HepG2 (cell line): ENCODE results near the gene OPRL1. TPM values are rescaled to one million over a fixed set of nuclear protein-coding genes. Genes with fewer than 3 reads are reported as not detected.

ENCODE experiments used
- ATAC-seq: fragments of 200-7000 bp; cut with Tn5 transposase; 3 replicates; pipeline ENCODE4 v1.9.1; 2020; ENCODE audit warnings: mild to moderate bottlenecking, moderate library complexity
- BruUV-seq: library from RNA; stranded (reverse); fragments of 400-500 nt; replicated peaks from 2 replicates; lab custom pipeline; 2021; lab: Mats Ljungman, UMichigan
- CTCF ChIA-PET: fragments of 300-600 bp; formaldehyde crosslinking; extraction: SDS; loops from one replicate; lab custom pipeline; 2021; ENCODE audit warnings: low total read pairs, inconsistent platforms, low intra/inter-chr PET ratio; lab: Yijun Ruan, JAX
- POLR2A ChIA-PET: fragments of 350-600 bp; sonication (Branson Sonifier 250); formaldehyde crosslinking; loops from one replicate; lab custom pipeline; 2020; ENCODE audit warnings: antibody characterized with exemption, inconsistent platforms; lab: Yijun Ruan, JAX
- DNase-seq: peaks from one replicate; pipeline ENCODE4 v3.0.0-alpha.2; 2015; ENCODE audit warnings: low spot score
- FAIRE-seq: peaks from 3 replicates; lab custom pipeline; 2011; peaks lifted over from hg19 to GRCh38; lab: Jason Lieb, UNC
- H2AFZ ChIP-seq: one replicate; pipeline ENCODE4 v1.6.1; 2011; ENCODE audit warnings: low read length, inconsistent platforms
- H3K27ac ChIP-seq: fragments of 300-600 bp; 3 replicates; pipeline ENCODE4 v1.8.0; 2011; ENCODE audit warnings: mixed run types, mild to moderate bottlenecking, mixed read lengths, low read length, inconsistent platforms; ENCODE audit not compliant: insufficient read depth; ENCODE audit errors: extremely low read length
- H3K27me3 ChIP-seq, 2 experiments: fragments of 200-600 bp in 1 of 2; 2 replicates in 1 of 2; 3 replicates in 1 of 2; pipeline versions ENCODE4 v1.6.0 to v1.8.0; 2011; ENCODE audit warnings: low read length in 2 of 2, mild to moderate bottlenecking in 2 of 2, moderate library complexity in 2 of 2, inconsistent platforms in 1 of 2; ENCODE audit not compliant: insufficient read depth in 2 of 2, control insufficient read depth in 1 of 2
- H3K36me3 ChIP-seq, 2 experiments: fragments of 200-600 bp in 1 of 2; replicated peaks in 1 of 2; 2 replicates in 1 of 2; 3 replicates in 1 of 2; pipeline versions ENCODE4 v1.5.1 to v1.8.0; 2011; ENCODE audit warnings: low read length in 2 of 2, inconsistent platforms in 1 of 2; ENCODE audit not compliant: insufficient read depth in 2 of 2, control insufficient read depth in 1 of 2
- H3K4me1 ChIP-seq: 2 replicates; pipeline ENCODE4 v1.5.1; 2012; ENCODE audit warnings: low read length, inconsistent platforms; ENCODE audit not compliant: insufficient read depth
- H3K4me2 ChIP-seq: 2 replicates; pipeline ENCODE4 v1.6.0; 2011; ENCODE audit warnings: low read depth, low read length, inconsistent platforms
- H3K4me3 ChIP-seq, 3 experiments: fragments of 200-600 bp in 1 of 3; sonication (generic), shearing (Covaris generic) in 1 of 3; replicated peaks in 1 of 3; 2 replicates each; pipeline ENCODE4 v1.5.1; 2011 to 2016; ENCODE audit warnings: low read length in 3 of 3, inconsistent platforms in 2 of 3, low read depth in 2 of 3, mild to moderate bottlenecking in 2 of 3, control low read depth in 1 of 3, mixed read lengths in 1 of 3; ENCODE audit not compliant: insufficient read depth in 1 of 3
- H3K79me2 ChIP-seq: one replicate; pipeline ENCODE4 v1.6.1; 2011; ENCODE audit warnings: low read length, inconsistent platforms; ENCODE audit not compliant: insufficient read depth
- H3K9ac ChIP-seq: 2 replicates; pipeline ENCODE4 v1.6.0; 2011; ENCODE audit warnings: mild to moderate bottlenecking, low read depth, low read length, inconsistent platforms; ENCODE audit not compliant: insufficient read depth
- H3K9me3 ChIP-seq: 2 replicates; pipeline ENCODE4 v1.5.1; 2012; ENCODE audit warnings: mild to moderate bottlenecking, low read length
- H4K20me1 ChIP-seq: 2 replicates; pipeline ENCODE4 v1.6.0; 2011; ENCODE audit warnings: inconsistent platforms, mild to moderate bottlenecking, low read length, moderate library complexity; ENCODE audit not compliant: insufficient read depth
- EZH2 ChIP-seq: conservative IDR thresholded peaks from 2 replicates; pipeline ENCODE4 v1.6.1; 2012; ENCODE audit warnings: mild to moderate bottlenecking, low read depth, low read length, moderate library complexity
- NCOR1 ChIP-seq: fragments of 200-600 bp; sonication (generic); IDR thresholded peaks from 2 replicates; pipeline ENCODE4 v1.7.0; 2017; ENCODE audit warnings: antibody characterized with exemption, low read length, borderline replicate concordance
- REXO4 ChIP-seq: sonication (generic); formaldehyde crosslinking; IDR thresholded peaks from 2 replicates; pipeline ENCODE4 v1.8.0; 2022; ENCODE audit warnings: missing genetic modification reagents, mild to moderate bottlenecking, borderline replicate concordance
- SAP130 ChIP-seq: IDR thresholded peaks from 2 replicates; pipeline ENCODE4 v1.6.1; 2016; ENCODE audit warnings: low read depth
- TEAD3 ChIP-seq: optimal IDR thresholded peaks from 2 replicates; pipeline ENCODE3; 2016; ENCODE audit warnings: borderline replicate concordance
- U2AF1 ChIP-seq: fragments of 200-400 bp; formaldehyde crosslinking; optimal IDR thresholded peaks from 2 replicates; pipeline ENCODE3; 2017; ENCODE audit warnings: mild to moderate bottlenecking, low read depth, low read length
- UBTF ChIP-seq: sonication (generic); formaldehyde crosslinking; IDR thresholded peaks from 2 replicates; pipeline ENCODE4 v1.4.0; 2020; ENCODE audit warnings: mild to moderate bottlenecking, missing genetic modification reagents
- YEATS2 ChIP-seq: sonication (generic); formaldehyde crosslinking; IDR thresholded peaks from 2 replicates; pipeline ENCODE4 v1.4.0; 2020; ENCODE audit warnings: missing genetic modification reagents, borderline replicate concordance
- ZNF234 ChIP-seq: sonication (generic); formaldehyde crosslinking; conservative IDR thresholded peaks from 2 replicates; pipeline ENCODE4 v1.5.1; 2020; ENCODE audit warnings: mild to moderate bottlenecking, missing genetic modification reagents
- ZNF331 ChIP-seq: sonication (generic); formaldehyde crosslinking; IDR thresholded peaks from 2 replicates; pipeline ENCODE4 v1.4.0; 2020; ENCODE audit warnings: missing genetic modification reagents
- ZNF574 ChIP-seq: sonication (generic); formaldehyde crosslinking; IDR thresholded peaks from 2 replicates; pipeline ENCODE4 v1.4.0; 2020; ENCODE audit warnings: missing genetic modification reagents
- ZNF644 ChIP-seq: IDR thresholded peaks from 2 replicates; pipeline ENCODE4 v1.6.1; 2016; ENCODE audit warnings: low read depth
- WGBS: methylation state at CpG from one replicate; pipeline ENCODE4 v1.1.6; 2017; ENCODE audit warnings: low lambda C conversion rate; 5-methylcytosine and 5-hydroxymethylcytosine counted together
- in situ Hi-C: cut with HindIII; loops from 2 replicates; pipeline ENCODE4 v1.10.0; 2017; ENCODE audit warnings: low pct_unique_long_range_greater_than_20kb; ENCODE audit not compliant: extremely low pct_ligation_motif_present
- intact Hi-C: fragments of 100-400 bp; cut with micrococcal nuclease; formaldehyde crosslinking; loops from one replicate; pipeline ENCODE4 v1.10.0; 2022; ENCODE audit not compliant: unreplicated experiment
- polyA plus RNA-seq, 8 experiments: library from polyadenylated mRNA; depleted of rRNA in 3 of 8; stranded (reverse) in 7 of 8; unstranded in 1 of 8; fragments of >200 nt; fragmentation: Illumina TruSeq in 4 of 8; extraction: Trizol in 4 of 8; gene quantifications; 2 replicates each; pipeline versions ENCODE4 v1.2.1 to v1.2.3, GENCODE V29; 2011 to 2016; ENCODE audit warnings: low read depth in 4 of 8, missing spikeins in 1 of 8, mixed read lengths in 1 of 8; ENCODE audit not compliant: insufficient read depth in 1 of 8
- total RNA-seq, 5 experiments: library from RNA; depleted of rRNA; stranded (reverse); fragments of >200 nt; fragmentation: Illumina TruSeq; extraction: Trizol; gene quantifications; 2 replicates each; pipeline ENCODE4 v1.2.3, GENCODE V29; 2016; ENCODE audit warnings: low read depth in 1 of 5
- TF ChIP-seq, protein P1 (sequence below): IDR thresholded peaks from 2 replicates; pipeline ENCODE4 v1.6.1; 2016
- TF ChIP-seq, protein P2 (sequence below): IDR thresholded peaks from 2 replicates; pipeline ENCODE4 v1.6.1; 2018; ENCODE audit warnings: missing genetic modification reagents, mild to moderate bottlenecking, missing compliant biosample characterization
- TF ChIP-seq, protein P3 (sequence below): sonication (generic); formaldehyde crosslinking; IDR thresholded peaks from 2 replicates; pipeline ENCODE4 v1.4.0; 2020; ENCODE audit warnings: mild to moderate bottlenecking, missing genetic modification reagents

OPRL1 gene
- total and polyA plus RNA-seq, 2 of the 13 experiments (the other 11 are each of a cell fraction or from before 2014, with no cell fraction given): 0.35 to 0.71 TPM

GRCh38 chr20:64082126-64082731 lies 2.3 kb downstream of the OPRL1 start:
- DNase-seq (peak; percentile 55), ATAC-seq (peak; percentile 9), FAIRE-seq (peak; percentile 56)
- H3K27me3 ChIP-seq: peaks cover 14 to 39% of the 10 kb centered on the region in 2 experiments
- H3K4me2 ChIP-seq: peak overlapping the region; percentile 99
- BruUV-seq: no TSS peak
- peaks cover 9% of the 10 kb centered on the region; the same call in 1 of the 2 replicates for H4K20me1 ChIP-seq
- ChIA-PET POLR2A (interaction anchor here (1.1 to 4.9 kb wide), 4 partner anchors 17 to 223 kb away, joined by 3 to 25 read pairs (median 12); partner anchors contain the start of gene TCEA2), CTCF (interaction anchor here (2.3 kb wide), 1 partner anchor 38 kb away, joined by 14 read pairs; no protein-coding TSS in a partner anchor)
- no peak overlapping the region for H3K9ac ChIP-seq
- H3K4me1 ChIP-seq: peaks cover 63% of the 10 kb centered on the region
- no peaks in the 10 kb centered on the region for H3K36me3 ChIP-seq
- in situ Hi-C loops (loop anchor here (5.0 kb wide), 1 partner anchor 35 kb away; no protein-coding TSS in a partner anchor), intact Hi-C loops (no loop called here)
- H3K79me2 ChIP-seq: no peaks in the 10 kb centered on the region
- H3K27ac ChIP-seq: no peak overlapping the region
- peak overlapping the region in 1 of 3 experiments; percentile 30; a peak in 1 of 6 replicates for H3K4me3 ChIP-seq
- no peaks in the 10 kb centered on the region for H3K9me3 ChIP-seq
- 4% methylated on average over 13 of the region's 13 CpGs for WGBS
- H2AFZ ChIP-seq: no peak overlapping the region
- peak; percentile 31; the same call in 1 of the 2 replicates for TF ChIP-seq NCOR1
- 0 out of 2 replicates have a peak, but pooled peaks have one; percentile 6 for TF ChIP-seq UBTF (CRISPR knock-in tag)
- TF ChIP-seq U2AF1: peak; percentile 15
- TF ChIP-seq, protein P1, sequence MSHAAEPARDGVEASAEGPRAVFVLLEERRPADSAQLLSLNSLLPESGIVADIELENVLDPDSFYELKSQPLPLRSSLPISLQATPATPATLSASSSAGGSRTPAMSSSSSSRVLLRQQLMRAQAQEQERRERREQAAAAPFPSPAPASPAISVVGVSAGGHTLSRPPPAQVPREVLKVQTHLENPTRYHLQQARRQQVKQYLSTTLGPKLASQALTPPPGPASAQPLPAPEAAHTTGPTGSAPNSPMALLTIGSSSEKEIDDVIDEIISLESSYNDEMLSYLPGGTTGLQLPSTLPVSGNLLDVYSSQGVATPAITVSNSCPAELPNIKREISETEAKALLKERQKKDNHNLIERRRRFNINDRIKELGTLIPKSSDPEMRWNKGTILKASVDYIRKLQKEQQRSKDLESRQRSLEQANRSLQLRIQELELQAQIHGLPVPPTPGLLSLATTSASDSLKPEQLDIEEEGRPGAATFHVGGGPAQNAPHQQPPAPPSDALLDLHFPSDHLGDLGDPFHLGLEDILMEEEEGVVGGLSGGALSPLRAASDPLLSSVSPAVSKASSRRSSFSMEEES (CRISPR knock-in tag): peak; percentile 86; the same call in 1 of the 2 replicates
- TF ChIP-seq TEAD3 (CRISPR knock-in tag): peak; percentile 30
- TF ChIP-seq ZNF574 (CRISPR knock-in tag): peak; percentile 68
- TF ChIP-seq REXO4 (CRISPR knock-in tag): no peak
- no peak for TF ChIP-seq ZNF644 (CRISPR knock-in tag)
- no peak for TF ChIP-seq ZNF234
- TF ChIP-seq EZH2: no peak
- peak; percentile 76 for TF ChIP-seq SAP130 (CRISPR knock-in tag)
- TF ChIP-seq, protein P2, sequence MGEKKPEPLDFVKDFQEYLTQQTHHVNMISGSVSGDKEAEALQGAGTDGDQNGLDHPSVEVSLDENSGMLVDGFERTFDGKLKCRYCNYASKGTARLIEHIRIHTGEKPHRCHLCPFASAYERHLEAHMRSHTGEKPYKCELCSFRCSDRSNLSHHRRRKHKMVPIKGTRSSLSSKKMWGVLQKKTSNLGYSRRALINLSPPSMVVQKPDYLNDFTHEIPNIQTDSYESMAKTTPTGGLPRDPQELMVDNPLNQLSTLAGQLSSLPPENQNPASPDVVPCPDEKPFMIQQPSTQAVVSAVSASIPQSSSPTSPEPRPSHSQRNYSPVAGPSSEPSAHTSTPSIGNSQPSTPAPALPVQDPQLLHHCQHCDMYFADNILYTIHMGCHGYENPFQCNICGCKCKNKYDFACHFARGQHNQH (CRISPR knock-in tag): peak; percentile 21; the same call in 1 of the 2 replicates
- 0 out of 2 replicates have a peak, but pooled peaks have one; percentile 48 for TF ChIP-seq ZNF331
- TF ChIP-seq, protein P3, sequence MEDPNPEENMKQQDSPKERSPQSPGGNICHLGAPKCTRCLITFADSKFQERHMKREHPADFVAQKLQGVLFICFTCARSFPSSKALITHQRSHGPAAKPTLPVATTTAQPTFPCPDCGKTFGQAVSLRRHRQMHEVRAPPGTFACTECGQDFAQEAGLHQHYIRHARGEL: 0 out of 2 replicates have a peak, but pooled peaks have one; percentile 21
- peak; percentile 46; the same call in 1 of the 2 replicates for TF ChIP-seq YEATS2
